ENCODE data around the gene UBE4A. TPM values are rescaled to one million over a fixed set of nuclear protein-coding genes. Genes with fewer than 3 reads are reported as not detected.

UBE4A gene
- polyA plus RNA-seq, 1 of the 3 experiments (the other 2 are of a cell fraction), result 7.7 TPM

GRCh38 chr11:118322721-118323120 is 36.7 kb upstream of the UBE4A start:
- H3K27ac ChIP-seq (ENCODE audit: low read depth in 2 of 2, low read length in 1 of 2), result no peak overlapping the region
- H2AFZ ChIP-seq (ENCODE audit: low read depth), result no peak overlapping the region
- H3F3A ChIP-seq (replicated peaks; ENCODE audit: insufficient read depth), result no peaks in the 10 kb centered on the region
- CTCF ChIA-PET, result interaction anchor here (1.3 kb wide), 1 partner anchor 124 kb away, joined by 3 read pairs; no protein-coding TSS in a partner anchor
- no peaks in the 10 kb centered on the region for H3K36me3 ChIP-seq (replicated peaks in 1 of 2; ENCODE audit: control insufficient read depth in 1 of 2, insufficient read depth in 2 of 2, low read length in 1 of 2)
- no peak for DNase-seq
- H3K9ac ChIP-seq, result no peak overlapping the region
- peaks cover 29% of the 10 kb centered on the region; the same call in 1 of the 2 replicates for H3K27me3 ChIP-seq (ENCODE audit: insufficient read depth)
- H3K79me2 ChIP-seq (ENCODE audit: insufficient read depth), result no peaks in the 10 kb centered on the region
- TF ChIP-seq, protein P1, sequence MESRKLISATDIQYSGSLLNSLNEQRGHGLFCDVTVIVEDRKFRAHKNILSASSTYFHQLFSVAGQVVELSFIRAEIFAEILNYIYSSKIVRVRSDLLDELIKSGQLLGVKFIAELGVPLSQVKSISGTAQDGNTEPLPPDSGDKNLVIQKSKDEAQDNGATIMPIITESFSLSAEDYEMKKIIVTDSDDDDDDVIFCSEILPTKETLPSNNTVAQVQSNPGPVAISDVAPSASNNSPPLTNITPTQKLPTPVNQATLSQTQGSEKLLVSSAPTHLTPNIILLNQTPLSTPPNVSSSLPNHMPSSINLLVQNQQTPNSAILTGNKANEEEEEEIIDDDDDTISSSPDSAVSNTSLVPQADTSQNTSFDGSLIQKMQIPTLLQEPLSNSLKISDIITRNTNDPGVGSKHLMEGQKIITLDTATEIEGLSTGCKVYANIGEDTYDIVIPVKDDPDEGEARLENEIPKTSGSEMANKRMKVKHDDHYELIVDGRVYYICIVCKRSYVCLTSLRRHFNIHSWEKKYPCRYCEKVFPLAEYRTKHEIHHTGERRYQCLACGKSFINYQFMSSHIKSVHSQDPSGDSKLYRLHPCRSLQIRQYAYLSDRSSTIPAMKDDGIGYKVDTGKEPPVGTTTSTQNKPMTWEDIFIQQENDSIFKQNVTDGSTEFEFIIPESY (IDR thresholded peaks at IDR 0.05; ENCODE audit: borderline replicate concordance, low read depth), result no peak
- no peak for TF ChIP-seq EZH2phosphoT487 (IDR thresholded peaks at IDR 0.05; ENCODE audit: borderline replicate concordance, low read depth)
- TF ChIP-seq ELF1 (IDR thresholded peaks at IDR 0.05), result no peak
- TF ChIP-seq, protein P2, sequence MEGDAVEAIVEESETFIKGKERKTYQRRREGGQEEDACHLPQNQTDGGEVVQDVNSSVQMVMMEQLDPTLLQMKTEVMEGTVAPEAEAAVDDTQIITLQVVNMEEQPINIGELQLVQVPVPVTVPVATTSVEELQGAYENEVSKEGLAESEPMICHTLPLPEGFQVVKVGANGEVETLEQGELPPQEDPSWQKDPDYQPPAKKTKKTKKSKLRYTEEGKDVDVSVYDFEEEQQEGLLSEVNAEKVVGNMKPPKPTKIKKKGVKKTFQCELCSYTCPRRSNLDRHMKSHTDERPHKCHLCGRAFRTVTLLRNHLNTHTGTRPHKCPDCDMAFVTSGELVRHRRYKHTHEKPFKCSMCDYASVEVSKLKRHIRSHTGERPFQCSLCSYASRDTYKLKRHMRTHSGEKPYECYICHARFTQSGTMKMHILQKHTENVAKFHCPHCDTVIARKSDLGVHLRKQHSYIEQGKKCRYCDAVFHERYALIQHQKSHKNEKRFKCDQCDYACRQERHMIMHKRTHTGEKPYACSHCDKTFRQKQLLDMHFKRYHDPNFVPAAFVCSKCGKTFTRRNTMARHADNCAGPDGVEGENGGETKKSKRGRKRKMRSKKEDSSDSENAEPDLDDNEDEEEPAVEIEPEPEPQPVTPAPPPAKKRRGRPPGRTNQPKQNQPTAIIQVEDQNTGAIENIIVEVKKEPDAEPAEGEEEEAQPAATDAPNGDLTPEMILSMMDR (IDR thresholded peaks at IDR 0.05), result no peak
- TF ChIP-seq, protein P3, sequence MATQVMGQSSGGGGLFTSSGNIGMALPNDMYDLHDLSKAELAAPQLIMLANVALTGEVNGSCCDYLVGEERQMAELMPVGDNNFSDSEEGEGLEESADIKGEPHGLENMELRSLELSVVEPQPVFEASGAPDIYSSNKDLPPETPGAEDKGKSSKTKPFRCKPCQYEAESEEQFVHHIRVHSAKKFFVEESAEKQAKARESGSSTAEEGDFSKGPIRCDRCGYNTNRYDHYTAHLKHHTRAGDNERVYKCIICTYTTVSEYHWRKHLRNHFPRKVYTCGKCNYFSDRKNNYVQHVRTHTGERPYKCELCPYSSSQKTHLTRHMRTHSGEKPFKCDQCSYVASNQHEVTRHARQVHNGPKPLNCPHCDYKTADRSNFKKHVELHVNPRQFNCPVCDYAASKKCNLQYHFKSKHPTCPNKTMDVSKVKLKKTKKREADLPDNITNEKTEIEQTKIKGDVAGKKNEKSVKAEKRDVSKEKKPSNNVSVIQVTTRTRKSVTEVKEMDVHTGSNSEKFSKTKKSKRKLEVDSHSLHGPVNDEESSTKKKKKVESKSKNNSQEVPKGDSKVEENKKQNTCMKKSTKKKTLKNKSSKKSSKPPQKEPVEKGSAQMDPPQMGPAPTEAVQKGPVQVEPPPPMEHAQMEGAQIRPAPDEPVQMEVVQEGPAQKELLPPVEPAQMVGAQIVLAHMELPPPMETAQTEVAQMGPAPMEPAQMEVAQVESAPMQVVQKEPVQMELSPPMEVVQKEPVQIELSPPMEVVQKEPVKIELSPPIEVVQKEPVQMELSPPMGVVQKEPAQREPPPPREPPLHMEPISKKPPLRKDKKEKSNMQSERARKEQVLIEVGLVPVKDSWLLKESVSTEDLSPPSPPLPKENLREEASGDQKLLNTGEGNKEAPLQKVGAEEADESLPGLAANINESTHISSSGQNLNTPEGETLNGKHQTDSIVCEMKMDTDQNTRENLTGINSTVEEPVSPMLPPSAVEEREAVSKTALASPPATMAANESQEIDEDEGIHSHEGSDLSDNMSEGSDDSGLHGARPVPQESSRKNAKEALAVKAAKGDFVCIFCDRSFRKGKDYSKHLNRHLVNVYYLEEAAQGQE (IDR thresholded peaks at IDR 0.05; ENCODE audit: low read depth, low read length), result no peak
- no peak for TF ChIP-seq NRF1 (IDR thresholded peaks at IDR 0.05; ENCODE audit: low read depth, low read length)
- TF ChIP-seq, protein P4, sequence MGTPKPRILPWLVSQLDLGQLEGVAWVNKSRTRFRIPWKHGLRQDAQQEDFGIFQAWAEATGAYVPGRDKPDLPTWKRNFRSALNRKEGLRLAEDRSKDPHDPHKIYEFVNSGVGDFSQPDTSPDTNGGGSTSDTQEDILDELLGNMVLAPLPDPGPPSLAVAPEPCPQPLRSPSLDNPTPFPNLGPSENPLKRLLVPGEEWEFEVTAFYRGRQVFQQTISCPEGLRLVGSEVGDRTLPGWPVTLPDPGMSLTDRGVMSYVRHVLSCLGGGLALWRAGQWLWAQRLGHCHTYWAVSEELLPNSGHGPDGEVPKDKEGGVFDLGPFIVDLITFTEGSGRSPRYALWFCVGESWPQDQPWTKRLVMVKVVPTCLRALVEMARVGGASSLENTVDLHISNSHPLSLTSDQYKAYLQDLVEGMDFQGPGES (IDR thresholded peaks at IDR 0.05; ENCODE audit: low read depth, low read length), result no peak
- no peak for TF ChIP-seq USF2 (IDR thresholded peaks at IDR 0.05; ENCODE audit: borderline replicate concordance, low read depth, low read length)
- TF ChIP-seq TEAD4 (IDR thresholded peaks at IDR 0.05; ENCODE audit: borderline replicate concordance, insufficient read depth), result no peak
- TF ChIP-seq RXRA (IDR thresholded peaks at IDR 0.05; ENCODE audit: borderline replicate concordance, low read depth), result no peak
- no peak for TF ChIP-seq NFIC (IDR thresholded peaks at IDR 0.05; ENCODE audit: borderline replicate concordance)
- no peak for TF ChIP-seq FOSL2 (IDR thresholded peaks at IDR 0.05; ENCODE audit: borderline replicate concordance, low read depth)
- TF ChIP-seq TCF12 (IDR thresholded peaks at IDR 0.05), result no peak
- no peak for TF ChIP-seq GABPA (IDR thresholded peaks at IDR 0.05; ENCODE audit: low read depth)
- TF ChIP-seq POLR2AphosphoS5 (IDR thresholded peaks at IDR 0.05; ENCODE audit: low read depth, low read length), result no peak
- TF ChIP-seq FOXJ3 (CRISPR knock-in tag; IDR thresholded peaks at IDR 0.05), result no peak
- TF ChIP-seq SIN3A (IDR thresholded peaks at IDR 0.05; ENCODE audit: borderline replicate concordance, low read depth, low read length), result no peak
- TF ChIP-seq RAD21 (IDR thresholded peaks at IDR 0.05; ENCODE audit: low read length), result no peak
- no peak for TF ChIP-seq YY1 (IDR thresholded peaks at IDR 0.05; ENCODE audit: low read depth)
- no peaks in the 10 kb centered on the region for H3K4me1 ChIP-seq (ENCODE audit: control insufficient read depth in 1 of 2, insufficient read depth in 2 of 2, low read depth in 1 of 2, low read length in 1 of 2)
- H3K4me2 ChIP-seq, result no peak overlapping the region
- H4K20me1 ChIP-seq (ENCODE audit: insufficient read depth), result no peaks in the 10 kb centered on the region
- WGBS (ENCODE audit: low lambda C conversion rate), result 34% methylated on average over 9 of the region's 19 CpGs
- no peaks in the 10 kb centered on the region for H3K9me3 ChIP-seq
- no peaks in the 10 kb centered on the region for H3K9me2 ChIP-seq
- POLR2A ChIA-PET, result no interaction called here
- no peak overlapping the region for H3K4me3 ChIP-seq (ENCODE audit: low read depth in 2 of 2, low read length in 1 of 2)

All from SK-N-SH (cell line).